GM19452 (cell line): ENCODE data around the gene PRELID2.
"Not testable (repeated sequence)": the region's sequence is repeated elsewhere in the genome, so short reads cannot be mapped to it uniquely, and the experiment has no call there.

Experiments
- ATAC-seq: cut with Tn5 transposase; IDR thresholded peaks from one replicate; pipeline ENCODE4 v1.9.1; 2021; ENCODE audit not compliant: unreplicated experiment

PRELID2 gene

GRCh38 chr5:145752947-145753346 lies 82.2 kb downstream of the PRELID2 start:
- ATAC-seq, result no peak

DNA sequence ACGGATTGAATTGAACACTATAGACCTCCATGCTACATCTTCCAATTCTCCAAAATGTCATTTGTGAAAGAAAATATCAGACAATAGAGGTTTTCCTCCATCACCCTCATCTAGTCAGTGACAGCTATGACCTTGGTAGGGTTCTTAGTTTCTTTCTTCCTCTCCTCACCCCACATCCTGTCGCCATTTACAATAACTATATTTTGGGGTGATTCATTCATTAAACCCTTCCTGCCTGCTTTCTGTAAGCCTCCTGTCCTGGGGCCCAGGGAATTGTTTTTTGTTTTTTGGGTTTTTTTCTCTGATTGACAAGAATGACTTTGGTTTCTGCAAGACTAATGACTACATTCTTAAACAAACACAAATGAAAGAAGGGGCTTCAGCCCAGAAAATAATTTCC lies 82.6 kb downstream of the PRELID2 start:
- ATAC-seq, result no peak

- ATAC-seq, result no peak
Measured at GRCh38 chr5:145750199-145750598, 84.9 kb downstream of the PRELID2 start.

DNA sequence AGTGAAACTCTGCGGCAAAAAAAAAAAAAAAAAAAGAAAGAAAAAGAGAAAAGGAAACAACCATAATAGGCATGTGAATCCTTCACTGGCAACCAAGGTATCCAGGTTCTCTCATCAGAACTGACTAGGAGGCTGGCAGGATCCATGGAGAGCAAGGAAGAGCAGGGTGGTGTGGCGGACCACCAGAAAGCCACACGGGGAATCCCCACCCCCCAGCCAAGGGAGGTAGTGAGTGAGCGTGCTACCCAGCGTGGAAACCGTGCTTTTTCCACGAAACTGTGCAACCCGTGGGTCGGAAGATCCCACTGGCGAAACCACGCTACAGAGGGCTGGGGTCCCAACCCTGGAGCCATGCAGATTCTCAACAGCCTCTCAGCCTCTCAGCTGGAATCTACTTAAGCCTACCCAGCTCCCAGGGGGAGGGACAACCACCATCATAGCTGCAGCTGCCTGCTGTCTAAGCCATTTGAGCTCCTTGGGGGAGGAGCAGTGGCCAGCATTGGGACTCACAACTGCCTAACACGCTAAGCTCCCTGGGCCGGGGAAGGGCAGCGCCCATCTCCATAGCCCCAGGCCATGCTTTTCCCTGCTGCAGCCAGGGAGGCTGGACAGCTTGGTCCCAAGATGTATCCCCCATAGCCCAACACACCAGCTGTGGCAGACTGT lies 91.6 kb downstream of the PRELID2 start:
- ATAC-seq, result no peak

GRCh38 chr5:145739843-145740242 lies 95.3 kb downstream of the PRELID2 start:
- no peak for ATAC-seq

GRCh38 chr5:145738227-145738626 lies 96.9 kb downstream of the PRELID2 start:
- no peak for ATAC-seq

GRCh38 chr5:145737578-145737977 lies 97.6 kb downstream of the PRELID2 start:
- no peak for ATAC-seq

DNA sequence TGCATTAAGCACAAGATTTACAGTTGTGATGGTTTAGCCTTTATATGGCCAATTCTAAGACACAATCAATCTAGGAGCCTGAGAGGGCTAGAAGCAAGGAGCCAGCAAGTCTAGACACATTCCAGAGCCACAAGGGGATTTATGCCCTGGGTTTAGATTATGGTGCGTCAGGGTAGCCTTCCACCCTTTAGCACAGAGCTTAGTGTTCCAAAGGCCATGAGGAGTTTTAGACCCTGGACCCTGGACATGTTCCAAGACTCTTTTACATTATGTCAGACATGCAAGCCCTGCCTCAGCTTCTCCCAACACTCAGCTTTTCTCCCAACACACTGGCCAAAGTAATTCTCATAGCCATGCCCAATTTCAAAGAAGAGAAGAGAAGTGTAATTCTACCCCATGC lies 105.2 kb downstream of the PRELID2 start:
- ATAC-seq, result not testable (repeated sequence)

DNA sequence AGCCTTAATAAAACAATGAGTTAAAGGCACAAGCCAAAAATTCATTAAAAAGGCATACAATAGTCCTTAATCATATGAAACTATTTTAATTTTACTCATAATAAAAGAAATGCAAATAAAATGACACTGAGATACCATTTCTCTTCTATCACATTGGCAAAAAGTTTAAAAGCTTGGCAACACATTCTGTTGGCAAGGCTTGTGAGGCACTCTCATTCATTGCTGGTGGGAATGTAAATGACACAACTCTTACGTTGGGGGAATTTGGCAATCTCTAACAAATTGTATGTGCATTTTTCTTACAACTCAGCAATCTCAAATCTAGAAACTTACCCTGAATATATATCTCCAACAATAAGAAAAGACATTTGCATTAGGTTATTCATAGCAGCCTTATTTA lies 111.6 kb downstream of the PRELID2 start:
- no peak for ATAC-seq

DNA sequence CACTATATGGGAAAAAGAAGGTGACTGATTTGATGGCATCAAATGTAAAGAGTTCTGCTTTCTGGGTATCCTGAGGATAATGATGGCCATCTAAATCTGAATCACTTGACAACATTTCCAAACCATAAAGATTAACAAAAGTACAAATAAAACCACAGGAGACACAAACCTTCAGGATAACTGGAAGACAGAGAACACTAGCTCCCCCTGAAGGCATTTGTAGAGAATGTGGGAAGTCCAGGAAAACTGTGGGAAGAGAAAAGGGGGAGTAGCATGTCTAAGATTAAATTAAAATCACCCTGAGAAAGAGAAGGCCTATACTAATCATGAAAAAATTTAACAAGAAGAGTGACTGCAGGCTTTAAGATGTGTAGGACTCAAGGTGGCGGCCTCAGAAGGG lies 116.2 kb downstream of the PRELID2 start:
- no peak for ATAC-seq

- no peak for ATAC-seq
Measured at GRCh38 chr5:145715412-145715811, 119.7 kb downstream of the PRELID2 start.

GRCh38 chr5:145712245-145712644 lies 122.9 kb downstream of the PRELID2 start:
- ATAC-seq, result no peak

DNA sequence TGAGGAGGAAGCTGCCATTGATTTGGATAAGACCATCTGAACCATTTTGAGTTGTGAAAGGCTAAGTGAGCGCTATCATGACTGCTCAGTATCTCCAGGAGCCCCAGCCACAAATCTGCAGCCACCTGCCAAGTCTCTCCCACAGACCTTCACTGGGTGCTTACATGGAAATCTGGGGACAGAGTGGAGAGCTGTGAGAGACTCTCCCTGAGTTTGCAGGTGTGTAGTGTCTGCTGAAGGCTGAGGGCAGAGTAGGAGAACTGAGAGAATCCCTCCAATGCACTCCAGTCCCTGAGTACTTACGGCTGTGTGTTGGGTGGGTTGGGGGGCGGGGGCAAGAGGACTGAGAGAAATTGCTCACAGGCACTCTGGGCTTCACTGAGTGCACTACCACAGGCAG lies 123.7 kb downstream of the PRELID2 start:
- ATAC-seq, result no peak
